Activated naive CD4-positive, alpha-beta T cell treated with Interleukin-2 at 50 U/mL for 16 hours (primary cell): ENCODE results near the gene UBE2D2.
"Not testable (repeated sequence)": the region's sequence is repeated elsewhere in the genome, so short reads cannot be mapped to it uniquely, and the experiment has no call there.

Source experiments
- DNase-seq: peaks from one replicate; pipeline ENCODE4 v3.0.0-alpha.2; 2020

Gene UBE2D2

GRCh38 chr5:139588116-139588515, 27.0 kb downstream of the UBE2D2 start:
- not testable (repeated sequence) for DNase-seq

- no peak for DNase-seq
Observed at GRCh38 chr5:139588962-139589361, 27.8 kb downstream of the UBE2D2 start.

- no peak for DNase-seq
Observed at GRCh38 chr5:139592289-139592688, 31.1 kb downstream of the UBE2D2 start.

GRCh38 chr5:139593076-139593475, 31.9 kb downstream of the UBE2D2 start:
- not testable (repeated sequence) for DNase-seq

GRCh38 chr5:139593716-139594319, 32.7 kb downstream of the UBE2D2 start:
- DNase-seq = no peak

GRCh38 chr5:139597134-139597533, 36.0 kb downstream of the UBE2D2 start:
- DNase-seq = no peak

GRCh38 chr5:139598601-139598965, 37.4 kb downstream of the UBE2D2 start:
- not testable (repeated sequence) for DNase-seq

GRCh38 chr5:139600336-139600949, 39.3 kb downstream of the UBE2D2 start:
- no peak for DNase-seq

GRCh38 chr5:139601429-139601828, 40.3 kb downstream of the UBE2D2 start:
- no peak for DNase-seq

GRCh38 chr5:139601948-139602347, 40.8 kb downstream of the UBE2D2 start:
- not testable (repeated sequence) for DNase-seq

GRCh38 chr5:139605887-139606286, 44.7 kb downstream of the UBE2D2 start:
- no peak for DNase-seq

GRCh38 chr5:139611703-139612584, 50.8 kb downstream of the UBE2D2 start:
- DNase-seq = no peak

GRCh38 chr5:139619861-139620260, 58.7 kb downstream of the UBE2D2 start:
- no peak for DNase-seq

GRCh38 chr5:139625398-139625797, 64.3 kb downstream of the UBE2D2 start:
- not testable (repeated sequence) for DNase-seq

- DNase-seq = no peak
Observed at GRCh38 chr5:139630855-139631254, 69.7 kb downstream of the UBE2D2 start.

- no peak for DNase-seq
Observed at GRCh38 chr5:139631520-139632165, 70.5 kb downstream of the UBE2D2 start.

- DNase-seq = peak; percentile 68
Observed at GRCh38 chr5:139633295-139634027, 72.3 kb downstream of the UBE2D2 start.

- no peak for DNase-seq
Observed at GRCh38 chr5:139634028-139634325, 72.8 kb downstream of the UBE2D2 start.

- no peak for DNase-seq
Observed at GRCh38 chr5:139634541-139634940, 73.4 kb downstream of the UBE2D2 start.

- no peak for DNase-seq
Observed at GRCh38 chr5:139635191-139635590, 74.1 kb downstream of the UBE2D2 start.

GRCh38 chr5:139635606-139636206, 74.6 kb downstream of the UBE2D2 start:
- DNase-seq = no peak

GRCh38 chr5:139636207-139636792, 75.2 kb downstream of the UBE2D2 start:
- DNase-seq = peak; percentile 51
